ENCODE measurements around the gene CDK15. TPM values are rescaled to one million over a fixed set of nuclear protein-coding genes. Genes with fewer than 3 reads are reported as not detected.

The CDK15 gene
- total RNA-seq, 1 experiment from 2014 or later: 4.8 TPM

DNA sequence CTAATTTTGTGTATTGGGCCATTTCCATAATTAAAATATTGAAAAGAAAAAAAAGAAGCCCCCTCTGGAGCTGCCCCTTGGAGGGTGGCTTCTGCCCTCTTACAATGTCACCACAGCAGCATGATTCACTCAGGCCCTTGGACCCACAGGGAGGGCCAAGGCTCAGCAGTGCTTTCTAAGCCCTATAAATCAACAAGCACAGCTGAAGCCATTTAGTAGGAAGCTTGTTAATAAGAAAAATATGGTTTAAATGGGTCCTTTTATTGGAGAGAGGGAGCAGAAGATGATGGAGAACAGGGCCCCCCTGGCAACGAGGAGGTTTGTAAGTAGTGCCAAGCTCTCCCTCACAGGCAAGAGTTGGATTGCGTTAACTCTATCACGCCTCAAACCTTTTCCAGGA lies 119.7 kb downstream of the CDK15 start:
- ATAC-seq: no peak
- ChIA-PET CTCF (interaction anchor here (0.6 to 0.7 kb wide), 2 partner anchors 20 to 290 kb away, joined by 4 to 5 read pairs; no protein-coding TSS in a partner anchor), POLR2A (no interaction called here)
- H3K9me3 ChIP-seq (ENCODE audit: control insufficient read depth, insufficient read depth, low read depth, low read length): no peaks in the 10 kb centered on the region
- H3K4me3 ChIP-seq (ENCODE audit: low read depth in 2 of 2, low read length in 2 of 2): no peak overlapping the region
- TF ChIP-seq TCF7L2 (IDR thresholded peaks at IDR 0.05; ENCODE audit: low read depth, low read length) (no peak), POLR2AphosphoS5 (IDR thresholded peaks at IDR 0.05; ENCODE audit: low read depth, low read length) (no peak)
- no peaks in the 10 kb centered on the region for H3K36me3 ChIP-seq (ENCODE audit: control insufficient read depth, insufficient read depth, low read length)
- intact Hi-C loops (cut with micrococcal nuclease; ENCODE audit: unreplicated experiment): no loop called here
- H3K27me3 ChIP-seq (ENCODE audit: control insufficient read depth, insufficient read depth, low read length): no peaks in the 10 kb centered on the region
- BruUV-seq (replicated peaks): no TSS peak
- in situ Hi-C loops (cut with HindIII; ENCODE audit: low pct_unique_long_range_greater_than_20kb, low sequenced_read_pairs): no loop called here
- DNase-seq (ENCODE audit: low read depth, low spot score): no peak
- H3K27ac ChIP-seq (ENCODE audit: low read length): no peak overlapping the region
- no peaks in the 10 kb centered on the region for H3K4me1 ChIP-seq (ENCODE audit: control insufficient read depth, insufficient read depth, low read length)

DNA sequence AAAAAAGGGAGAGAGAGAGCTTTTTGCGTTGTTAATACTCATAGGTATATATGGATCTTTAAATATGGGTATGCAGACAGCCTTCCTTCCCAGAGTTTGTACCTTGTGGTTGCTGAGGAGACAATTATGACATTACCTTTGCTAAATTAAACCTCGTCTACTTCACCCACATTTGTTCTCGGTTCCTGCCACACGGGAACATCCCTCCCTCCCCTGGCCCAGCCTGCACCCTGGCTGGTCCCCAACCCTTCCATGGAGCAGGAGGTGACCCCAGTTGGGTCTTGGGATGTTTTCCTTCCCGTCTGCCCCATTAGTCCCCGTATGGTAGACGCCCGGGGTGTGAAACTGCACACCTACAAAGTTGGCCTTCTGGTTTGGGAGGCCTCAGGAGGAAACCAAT lies 122.0 kb downstream of the CDK15 start:
- H3K4me1 ChIP-seq (ENCODE audit: control insufficient read depth, insufficient read depth, low read length): no peaks in the 10 kb centered on the region
- no peaks in the 10 kb centered on the region for H3K27me3 ChIP-seq (ENCODE audit: control insufficient read depth, insufficient read depth, low read length)
- H3K36me3 ChIP-seq (ENCODE audit: control insufficient read depth, insufficient read depth, low read length): no peaks in the 10 kb centered on the region
- no peaks in the 10 kb centered on the region for H3K9me3 ChIP-seq (ENCODE audit: control insufficient read depth, insufficient read depth, low read depth, low read length)
- intact Hi-C loops (cut with micrococcal nuclease; ENCODE audit: unreplicated experiment): no loop called here
- POLR2A ChIA-PET: interaction anchor here (0.6 kb wide), 1 partner anchor 269 kb away, joined by 9 read pairs; no protein-coding TSS in a partner anchor
- no peak overlapping the region for H3K4me3 ChIP-seq (ENCODE audit: low read depth in 2 of 2, low read length in 2 of 2)
- no peak for ATAC-seq
- no TSS peak for BruUV-seq (replicated peaks)
- DNase-seq (ENCODE audit: low read depth, low spot score): no peak
- in situ Hi-C loops (cut with HindIII; ENCODE audit: low pct_unique_long_range_greater_than_20kb, low sequenced_read_pairs): no loop called here
- TF ChIP-seq, protein P1, sequence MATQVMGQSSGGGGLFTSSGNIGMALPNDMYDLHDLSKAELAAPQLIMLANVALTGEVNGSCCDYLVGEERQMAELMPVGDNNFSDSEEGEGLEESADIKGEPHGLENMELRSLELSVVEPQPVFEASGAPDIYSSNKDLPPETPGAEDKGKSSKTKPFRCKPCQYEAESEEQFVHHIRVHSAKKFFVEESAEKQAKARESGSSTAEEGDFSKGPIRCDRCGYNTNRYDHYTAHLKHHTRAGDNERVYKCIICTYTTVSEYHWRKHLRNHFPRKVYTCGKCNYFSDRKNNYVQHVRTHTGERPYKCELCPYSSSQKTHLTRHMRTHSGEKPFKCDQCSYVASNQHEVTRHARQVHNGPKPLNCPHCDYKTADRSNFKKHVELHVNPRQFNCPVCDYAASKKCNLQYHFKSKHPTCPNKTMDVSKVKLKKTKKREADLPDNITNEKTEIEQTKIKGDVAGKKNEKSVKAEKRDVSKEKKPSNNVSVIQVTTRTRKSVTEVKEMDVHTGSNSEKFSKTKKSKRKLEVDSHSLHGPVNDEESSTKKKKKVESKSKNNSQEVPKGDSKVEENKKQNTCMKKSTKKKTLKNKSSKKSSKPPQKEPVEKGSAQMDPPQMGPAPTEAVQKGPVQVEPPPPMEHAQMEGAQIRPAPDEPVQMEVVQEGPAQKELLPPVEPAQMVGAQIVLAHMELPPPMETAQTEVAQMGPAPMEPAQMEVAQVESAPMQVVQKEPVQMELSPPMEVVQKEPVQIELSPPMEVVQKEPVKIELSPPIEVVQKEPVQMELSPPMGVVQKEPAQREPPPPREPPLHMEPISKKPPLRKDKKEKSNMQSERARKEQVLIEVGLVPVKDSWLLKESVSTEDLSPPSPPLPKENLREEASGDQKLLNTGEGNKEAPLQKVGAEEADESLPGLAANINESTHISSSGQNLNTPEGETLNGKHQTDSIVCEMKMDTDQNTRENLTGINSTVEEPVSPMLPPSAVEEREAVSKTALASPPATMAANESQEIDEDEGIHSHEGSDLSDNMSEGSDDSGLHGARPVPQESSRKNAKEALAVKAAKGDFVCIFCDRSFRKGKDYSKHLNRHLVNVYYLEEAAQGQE (IDR thresholded peaks at IDR 0.05; ENCODE audit: insufficient read depth in 1 of 2, low read depth in 2 of 2, low read length in 1 of 2): no peak
- TF ChIP-seq, protein P2, sequence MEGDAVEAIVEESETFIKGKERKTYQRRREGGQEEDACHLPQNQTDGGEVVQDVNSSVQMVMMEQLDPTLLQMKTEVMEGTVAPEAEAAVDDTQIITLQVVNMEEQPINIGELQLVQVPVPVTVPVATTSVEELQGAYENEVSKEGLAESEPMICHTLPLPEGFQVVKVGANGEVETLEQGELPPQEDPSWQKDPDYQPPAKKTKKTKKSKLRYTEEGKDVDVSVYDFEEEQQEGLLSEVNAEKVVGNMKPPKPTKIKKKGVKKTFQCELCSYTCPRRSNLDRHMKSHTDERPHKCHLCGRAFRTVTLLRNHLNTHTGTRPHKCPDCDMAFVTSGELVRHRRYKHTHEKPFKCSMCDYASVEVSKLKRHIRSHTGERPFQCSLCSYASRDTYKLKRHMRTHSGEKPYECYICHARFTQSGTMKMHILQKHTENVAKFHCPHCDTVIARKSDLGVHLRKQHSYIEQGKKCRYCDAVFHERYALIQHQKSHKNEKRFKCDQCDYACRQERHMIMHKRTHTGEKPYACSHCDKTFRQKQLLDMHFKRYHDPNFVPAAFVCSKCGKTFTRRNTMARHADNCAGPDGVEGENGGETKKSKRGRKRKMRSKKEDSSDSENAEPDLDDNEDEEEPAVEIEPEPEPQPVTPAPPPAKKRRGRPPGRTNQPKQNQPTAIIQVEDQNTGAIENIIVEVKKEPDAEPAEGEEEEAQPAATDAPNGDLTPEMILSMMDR (IDR thresholded peaks at IDR 0.05): no peak
- no peak for TF ChIP-seq POLR2AphosphoS5 (IDR thresholded peaks at IDR 0.05; ENCODE audit: low read depth, low read length)
- TF ChIP-seq TCF7L2 (IDR thresholded peaks at IDR 0.05; ENCODE audit: low read depth, low read length): no peak
- TF ChIP-seq SIN3A (IDR thresholded peaks at IDR 0.05; ENCODE audit: borderline replicate concordance, insufficient read depth, low read depth, low read length): no peak
- H3K27ac ChIP-seq (ENCODE audit: low read length): no peak overlapping the region
- CTCF ChIA-PET: no interaction called here

DNA sequence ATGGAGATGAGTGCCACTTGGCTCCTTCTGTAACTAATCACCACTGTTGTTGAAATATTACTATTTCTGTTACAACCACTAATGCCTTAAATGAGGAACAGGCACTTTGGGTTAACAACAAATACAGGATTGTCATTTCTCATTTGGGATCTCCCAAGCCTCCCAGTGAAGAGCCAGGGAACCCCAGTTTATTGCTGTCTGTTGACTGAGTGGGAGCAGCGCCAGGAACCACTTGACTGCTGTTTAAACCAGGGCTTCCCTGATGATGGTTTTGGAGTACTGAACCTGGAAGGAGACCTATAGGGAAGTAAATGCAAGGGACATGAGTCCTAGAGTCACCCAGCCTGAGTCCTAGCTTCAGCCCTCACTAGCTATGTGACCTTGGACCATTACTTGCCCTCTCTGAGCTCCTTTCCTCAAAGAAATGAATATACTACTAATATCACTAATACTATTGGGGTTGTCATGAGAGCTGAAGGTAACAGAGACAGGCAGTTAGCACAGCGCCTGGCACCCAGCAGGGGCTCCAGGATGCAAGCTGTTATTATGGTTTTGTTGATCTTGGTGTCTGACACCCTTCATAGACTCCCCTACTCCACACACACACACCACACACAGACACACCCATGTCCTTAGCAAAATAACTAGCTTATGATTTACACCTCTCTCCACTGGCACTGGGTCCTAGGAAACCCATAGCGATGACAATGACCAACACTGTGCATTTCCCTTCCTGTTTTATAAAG lies 123.1 kb downstream of the CDK15 start:
- no TSS peak for BruUV-seq (replicated peaks)
- Histone ChIP-seq H3K27ac (ENCODE audit: low read length) (no peak overlapping the region), H3K27me3 (ENCODE audit: control insufficient read depth, insufficient read depth, low read length) (no peaks in the 10 kb centered on the region), H3K4me1 (ENCODE audit: control insufficient read depth, insufficient read depth, low read length) (no peaks in the 10 kb centered on the region), H3K36me3 (ENCODE audit: control insufficient read depth, insufficient read depth, low read length) (no peaks in the 10 kb centered on the region), H3K4me3 (ENCODE audit: low read depth in 2 of 2, low read length in 2 of 2) (no peak overlapping the region), H3K9me3 (ENCODE audit: control insufficient read depth, insufficient read depth, low read depth, low read length) (no peaks in the 10 kb centered on the region)
- in situ Hi-C loops (cut with HindIII; ENCODE audit: low pct_unique_long_range_greater_than_20kb, low sequenced_read_pairs): no loop called here
- no peak for TF ChIP-seq POLR2AphosphoS5 (IDR thresholded peaks at IDR 0.05; ENCODE audit: low read depth, low read length)
- TF ChIP-seq, protein P1 (IDR thresholded peaks at IDR 0.05; ENCODE audit: insufficient read depth in 1 of 2, low read depth in 2 of 2, low read length in 1 of 2): no peak
- DNase-seq (ENCODE audit: low read depth, low spot score) (no peak), ATAC-seq (no peak)
- intact Hi-C loops (cut with micrococcal nuclease; ENCODE audit: unreplicated experiment): no loop called here
- CTCF ChIA-PET: no interaction called here
- POLR2A ChIA-PET: no interaction called here

Measured in Panc1 (cell line).